ENCODE measurements around the gene EMC10. TPM values are rescaled to one million over a fixed set of nuclear protein-coding genes. Genes with fewer than 3 reads are reported as not detected.

EMC10 gene
- total RNA-seq, 6 experiments from 2014 or later = 49.1 to 113 (median 55.2) TPM

- H3K27me3 Mint-ChIP-seq (ENCODE audit: insufficient read depth) = peaks cover 42% of the 10 kb centered on the region
- peaks cover 4% of the 10 kb centered on the region; the same call in 1 of the 2 replicates for H3K9me3 Mint-ChIP-seq
- H3K4me1 Mint-ChIP-seq (ENCODE audit: low read depth) = peaks cover 9% of the 10 kb centered on the region
- no peak for DNase-seq
- no peak for TF ChIP-seq CTCF (IDR thresholded peaks at IDR 0.05)
- H3K36me3 Mint-ChIP-seq (ENCODE audit: low read depth) = no peaks in the 10 kb centered on the region
- H3K4me3 Mint-ChIP-seq = no peak overlapping the region
- no peak overlapping the region for H3K27ac Mint-ChIP-seq
Observed at GRCh38 chr19:50493171-50493570, 16.9 kb downstream of the EMC10 start.

GRCh38 chr19:50494186-50495019 lies 18.1 kb downstream of the EMC10 start:
- TF ChIP-seq CTCF (IDR thresholded peaks at IDR 0.05) = no peak
- Mint-ChIP-seq H3K27ac (no peak overlapping the region), H3K4me1 (ENCODE audit: low read depth) (peaks cover 9% of the 10 kb centered on the region), H3K9me3 (peaks cover 4% of the 10 kb centered on the region; the same call in 1 of the 2 replicates), H3K27me3 (ENCODE audit: insufficient read depth) (peaks cover 34% of the 10 kb centered on the region), H3K36me3 (ENCODE audit: low read depth) (no peaks in the 10 kb centered on the region), H3K4me3 (no peak overlapping the region)
- no peak for DNase-seq

- no peak for DNase-seq
- Mint-ChIP-seq H3K4me3 (no peak overlapping the region), H3K27ac (no peak overlapping the region), H3K9me3 (peaks cover 4% of the 10 kb centered on the region; the same call in 1 of the 2 replicates), H3K4me1 (ENCODE audit: low read depth) (peaks cover 9% of the 10 kb centered on the region), H3K36me3 (ENCODE audit: low read depth) (no peaks in the 10 kb centered on the region), H3K27me3 (ENCODE audit: insufficient read depth) (peaks cover 31% of the 10 kb centered on the region)
- no peak for TF ChIP-seq CTCF (IDR thresholded peaks at IDR 0.05)
Observed at GRCh38 chr19:50495020-50495531, 18.8 kb downstream of the EMC10 start.

- Mint-ChIP-seq H3K36me3 (ENCODE audit: low read depth) (no peaks in the 10 kb centered on the region), H3K27me3 (ENCODE audit: insufficient read depth) (peaks cover 19% of the 10 kb centered on the region), H3K27ac (no peak overlapping the region), H3K4me3 (no peak overlapping the region), H3K4me1 (ENCODE audit: low read depth) (peaks cover 9% of the 10 kb centered on the region), H3K9me3 (no peaks in the 10 kb centered on the region)
- no peak for TF ChIP-seq CTCF (IDR thresholded peaks at IDR 0.05)
- no peak for DNase-seq
Observed at GRCh38 chr19:50496189-50497021, 20.1 kb downstream of the EMC10 start.

- H3K27me3 Mint-ChIP-seq (ENCODE audit: insufficient read depth) = peaks cover 19% of the 10 kb centered on the region
- no peak overlapping the region for H3K4me3 Mint-ChIP-seq
- no peak overlapping the region for H3K27ac Mint-ChIP-seq
- DNase-seq = no peak
- H3K4me1 Mint-ChIP-seq (ENCODE audit: low read depth) = peaks cover 3% of the 10 kb centered on the region
- TF ChIP-seq CTCF (IDR thresholded peaks at IDR 0.05) = no peak
- H3K36me3 Mint-ChIP-seq (ENCODE audit: low read depth) = no peaks in the 10 kb centered on the region
- no peaks in the 10 kb centered on the region for H3K9me3 Mint-ChIP-seq
Observed at GRCh38 chr19:50497022-50497405, 20.7 kb downstream of the EMC10 start.
